Epithelial cell of esophagus (primary cell): ENCODE data around the gene EDC3.
"Not testable (repeated sequence)": the region's sequence is repeated elsewhere in the genome, so short reads cannot be mapped to it uniquely, and the experiment has no call there.

Source experiments
- DNase-seq: peaks from one replicate; pipeline ENCODE4 v3.0.0; 2010; ENCODE audit warnings: low read depth
- H3K4me3 ChIP-seq: 2 replicates; pipeline ENCODE4 v1.5.1; 2011; ENCODE audit warnings: mild to moderate bottlenecking, low read length, control low read depth
- CTCF ChIP-seq: IDR thresholded peaks from 2 replicates; pipeline ENCODE4 v1.5.1; 2011; ENCODE audit warnings: low read depth, mild to moderate bottlenecking, low read length, control low read depth, inconsistent platforms; ENCODE audit not compliant: insufficient read depth; ENCODE audit errors: missing control alignments

Gene EDC3

GRCh38 chr15:74630284-74631086, 65.3 kb downstream of the EDC3 start:
- no peak overlapping the region for H3K4me3 ChIP-seq
- no peak for TF ChIP-seq CTCF
- DNase-seq = no peak

GRCh38 chr15:74629696-74630095, 66.1 kb downstream of the EDC3 start:
- H3K4me3 ChIP-seq, DNase-seq: not testable (repeated sequence)

GRCh38 chr15:74628949-74629348, 66.9 kb downstream of the EDC3 start:
- no peak overlapping the region for H3K4me3 ChIP-seq
- no peak for DNase-seq
- no peak for TF ChIP-seq CTCF

- DNase-seq = no peak
- TF ChIP-seq CTCF = no peak
- no peak overlapping the region for H3K4me3 ChIP-seq
Measured at GRCh38 chr15:74628199-74628598, 67.6 kb downstream of the EDC3 start.

GRCh38 chr15:74627766-74628165, 68.1 kb downstream of the EDC3 start:
- TF ChIP-seq CTCF = no peak
- DNase-seq = no peak
- no peak overlapping the region for H3K4me3 ChIP-seq

GRCh38 chr15:74626752-74627692, 68.8 kb downstream of the EDC3 start:
- DNase-seq = no peak
- no peak overlapping the region for H3K4me3 ChIP-seq
- TF ChIP-seq CTCF = no peak

GRCh38 chr15:74626336-74626735, 69.5 kb downstream of the EDC3 start:
- TF ChIP-seq CTCF = no peak
- H3K4me3 ChIP-seq = no peak overlapping the region
- DNase-seq = no peak
